IMR-90 (cell line): Measurements from ENCODE around the gene GLCCI1. TPM values are rescaled to one million over a fixed set of nuclear protein-coding genes. Genes with fewer than 3 reads are reported as not detected.

Experiments used
- ATAC-seq: fragments of 200-7000 bp; cut with Tn5 transposase; 2 replicates; pipeline ENCODE4 v1.9.1; 2020; ENCODE audit warnings: low read depth, mild to moderate bottlenecking, moderate library complexity
- BruUV-seq: library from RNA; stranded (reverse); fragments of 400-500 nt; replicated peaks from 2 replicates; lab custom pipeline; 2021; lab: Mats Ljungman, UMichigan
- CTCF ChIA-PET: fragments of 300-600 bp; formaldehyde crosslinking; extraction: SDS; loops from one replicate; lab custom pipeline; 2021; ENCODE audit warnings: antibody characterized with exemption; lab: Yijun Ruan, JAX
- POLR2A ChIA-PET: fragments of 300-600 bp; sonication (Branson Sonifier 250); formaldehyde crosslinking; loops from one replicate; lab custom pipeline; 2022; ENCODE audit warnings: antibody characterized with exemption; ENCODE audit not compliant: unreplicated experiment; lab: Charles Lee
- DNase-seq: peaks from one replicate; pipeline ENCODE4 v3.0.0; 2013
- H2AFZ ChIP-seq: replicated peaks from 2 replicates; pipeline ENCODE3; 2013; ENCODE audit warnings: low read length, mild to moderate bottlenecking; ENCODE audit not compliant: poor library complexity
- H2AK5ac ChIP-seq: 2 replicates; pipeline ENCODE4 v1.6.1; 2013; ENCODE audit warnings: low read depth, low read length, inconsistent platforms
- H2AK9ac ChIP-seq: replicated peaks from 2 replicates; pipeline ENCODE3; 2013; ENCODE audit warnings: mild to moderate bottlenecking, low read depth, low read length, moderate library complexity; ENCODE audit not compliant: poor library complexity
- H2BK120ac ChIP-seq: 2 replicates; pipeline ENCODE4 v1.6.1; 2013; ENCODE audit warnings: low read depth, low read length, inconsistent platforms
- H2BK15ac ChIP-seq: 3 replicates; pipeline ENCODE4 v1.6.1; 2013; ENCODE audit warnings: low read depth, low read length, inconsistent platforms
- H2BK20ac ChIP-seq: 2 replicates; pipeline ENCODE4 v1.6.1; 2013; ENCODE audit warnings: low read depth, mild to moderate bottlenecking, inconsistent platforms, low read length, moderate library complexity
- H2BK5ac ChIP-seq: 2 replicates; pipeline ENCODE4 v1.6.1; 2013; ENCODE audit warnings: mild to moderate bottlenecking, low read depth, low read length, inconsistent platforms; ENCODE audit not compliant: poor library complexity, severe bottlenecking
- H3K14ac ChIP-seq: replicated peaks from 2 replicates; pipeline ENCODE4 v1.6.1; 2013; ENCODE audit warnings: low read depth, low read length, inconsistent platforms
- H3K18ac ChIP-seq: 2 replicates; pipeline ENCODE4 v1.6.1; 2013; ENCODE audit warnings: low read depth, low read length, control low read depth
- H3K23ac ChIP-seq: 2 replicates; pipeline ENCODE4 v1.6.1; 2013; ENCODE audit warnings: low read depth, low read length, inconsistent platforms
- H3K27ac ChIP-seq: 2 replicates; pipeline ENCODE4 v1.5.1; 2013; ENCODE audit warnings: mild to moderate bottlenecking, control low read depth, low read length; ENCODE audit not compliant: insufficient read depth
- H3K27me3 ChIP-seq: 2 replicates; pipeline ENCODE4 v1.6.1; 2013; ENCODE audit warnings: low read length; ENCODE audit not compliant: control insufficient read depth, insufficient read depth
- H3K36me3 ChIP-seq: 2 replicates; pipeline ENCODE4 v1.6.1; 2013; ENCODE audit warnings: low read length, mixed read lengths; ENCODE audit not compliant: control insufficient read depth, insufficient read depth
- H3K4ac ChIP-seq: 2 replicates; pipeline ENCODE4 v1.6.1; 2013; ENCODE audit warnings: low read depth, low read length, inconsistent platforms
- H3K4me1 ChIP-seq: 2 replicates; pipeline ENCODE4 v1.6.1; 2013; ENCODE audit warnings: low read length, mixed read lengths; ENCODE audit not compliant: control insufficient read depth, insufficient read depth
- H3K4me2 ChIP-seq: 2 replicates; pipeline ENCODE4 v1.6.1; 2013; ENCODE audit warnings: low read depth, mild to moderate bottlenecking, control low read depth, low read length, moderate library complexity
- H3K4me3 ChIP-seq: 2 replicates; pipeline ENCODE4 v1.5.1; 2013; ENCODE audit warnings: low read depth, mild to moderate bottlenecking, control low read depth, low read length, moderate library complexity; ENCODE audit not compliant: insufficient read depth
- H3K56ac ChIP-seq: 2 replicates; pipeline ENCODE4 v1.6.1; 2013; ENCODE audit warnings: low read length, inconsistent platforms; ENCODE audit not compliant: insufficient read depth; ENCODE audit errors: extremely low read depth
- H3K79me1 ChIP-seq, 2 experiments: 2 replicates each; pipeline ENCODE4 v1.6.1; 2013; ENCODE audit warnings: low read length in 2 of 2, inconsistent platforms in 1 of 2, low read depth in 1 of 2
- H3K9ac ChIP-seq: 2 replicates; pipeline ENCODE4 v1.6.1; 2013; ENCODE audit warnings: low read depth, low read length, control low read depth
- H3K9me1 ChIP-seq: 2 replicates; pipeline ENCODE4 v1.6.1; 2013; ENCODE audit warnings: low read length, inconsistent platforms; ENCODE audit not compliant: insufficient read depth
- H3K9me3 ChIP-seq: 2 replicates; pipeline ENCODE4 v1.6.1; 2013; ENCODE audit warnings: low read length; ENCODE audit not compliant: control insufficient read depth, insufficient read depth
- H4K20me1 ChIP-seq: 2 replicates; pipeline ENCODE4 v1.6.1; 2013; ENCODE audit warnings: low read length, inconsistent platforms; ENCODE audit not compliant: insufficient read depth
- H4K5ac ChIP-seq: 2 replicates; pipeline ENCODE4 v1.6.1; 2013; ENCODE audit warnings: mild to moderate bottlenecking, low read depth, low read length, control low read depth
- H4K8ac ChIP-seq, 2 experiments: 2 replicates each; pipeline ENCODE4 v1.6.1; 2013; ENCODE audit warnings: low read depth in 2 of 2, low read length in 2 of 2, control low read depth in 1 of 2, inconsistent platforms in 1 of 2
- H4K91ac ChIP-seq: 2 replicates; pipeline ENCODE4 v1.6.1; 2013; ENCODE audit warnings: low read depth, low read length, inconsistent platforms; ENCODE audit not compliant: insufficient read depth
- CEBPB ChIP-seq: IDR thresholded peaks from 2 replicates; pipeline ENCODE4 v1.6.1; 2012; ENCODE audit warnings: low read depth, low read length, improper control_type of control experiment
- CHD1 ChIP-seq: IDR thresholded peaks from 2 replicates; pipeline ENCODE4 v1.6.1; 2012; ENCODE audit warnings: low read depth, low read length, improper control_type of control experiment
- POLR2A ChIP-seq: IDR thresholded peaks from 2 replicates; pipeline ENCODE4 v1.6.1; 2012; ENCODE audit warnings: mild to moderate bottlenecking, low read depth, low read length
- RAD21 ChIP-seq: IDR thresholded peaks from 2 replicates; pipeline ENCODE4 v1.6.1; 2012; ENCODE audit warnings: low read length, improper control_type of control experiment
- WGBS, 2 experiments: methylation state at CpG; one replicate each; pipeline versions ENCODE4 v1.1.5 to v1.1.7; 2013; ENCODE audit warnings: missing lambda C conversion rate in 2 of 2; ENCODE audit not compliant: insufficient read length in 1 of 2; ENCODE audit errors: extremely low coverage in 2 of 2; 5-methylcytosine and 5-hydroxymethylcytosine counted together
- dilution Hi-C: fragments of 300-500 bp; cut with HindIII; formaldehyde crosslinking; loops from one replicate; pipeline ENCODE4 v1.14.3; 2018; ENCODE audit warnings: low sequenced_read_pairs; ENCODE audit not compliant: unreplicated experiment
- in situ Hi-C: fragments of 300-500 bp; cut with MboI; formaldehyde crosslinking; loops from 3 replicates; pipeline ENCODE4 v1.14.3; 2019; ENCODE audit warnings: low sequenced_read_pairs, inconsistent platforms, mixed read lengths
- intact Hi-C: fragments of 100-400 bp; cut with micrococcal nuclease; formaldehyde crosslinking; loops from 2 replicates; pipeline ENCODE4 v1.10.0; 2022
- polyA plus RNA-seq, 3 experiments: library from polyadenylated mRNA; depleted of rRNA; stranded (reverse); fragments of >200 nt; gene quantifications; 2 replicates each; pipeline ENCODE4 v1.2.3, GENCODE V29; 2012; ENCODE audit warnings: low replicate concordance in 1 of 3
- total RNA-seq: library from RNA; depleted of rRNA; stranded (reverse); fragments of >200 nt; gene quantifications from 2 replicates; pipeline ENCODE4 v1.2.3, GENCODE V29; 2012
- TF ChIP-seq, protein P1 (sequence below): fragments of 150-350 bp; IDR thresholded peaks from 2 replicates; pipeline ENCODE4 v1.6.1; 2016; ENCODE audit warnings: low read depth, mild to moderate bottlenecking, low read length, moderate library complexity, borderline replicate concordance

The GLCCI1 gene
- total and polyA plus RNA-seq, 2 of the 4 experiments (the other 2 are of a cell fraction), result 4.1 to 6.2 TPM

DNA sequence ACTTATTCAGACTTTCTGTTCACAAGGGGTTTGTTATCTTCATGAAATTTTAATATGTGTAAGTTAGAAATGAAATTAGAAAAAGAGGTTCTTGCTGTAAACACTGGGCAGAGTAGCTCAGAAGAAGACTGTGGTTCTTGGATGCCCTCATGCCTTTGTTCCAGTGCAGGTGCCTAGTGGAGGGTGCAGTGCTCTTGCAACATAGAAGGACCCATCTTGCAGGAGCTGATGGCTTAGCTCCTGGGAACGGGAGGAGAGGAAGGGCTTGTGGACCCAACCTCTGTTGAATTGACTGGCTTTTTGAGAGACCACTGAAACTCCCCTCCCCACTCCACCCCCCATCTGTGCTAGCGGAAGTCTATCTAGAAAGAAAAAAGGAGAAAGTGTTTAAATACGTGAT lies 116.8 kb downstream of the GLCCI1 start:
- DNase-seq (no peak), ATAC-seq (no peak)
- H3K9ac ChIP-seq, result no peak overlapping the region
- no peak overlapping the region for H2BK5ac ChIP-seq
- H2BK15ac ChIP-seq, result no peak overlapping the region
- no peaks in the 10 kb centered on the region for H3K9me1 ChIP-seq
- intact Hi-C loops, result no loop called here
- no peak overlapping the region for H3K27ac ChIP-seq
- in situ Hi-C loops, result no loop called here
- TF ChIP-seq CEBPB (no peak), POLR2A (no peak), CHD1 (no peak), RAD21 (no peak)
- TF ChIP-seq, protein P1, sequence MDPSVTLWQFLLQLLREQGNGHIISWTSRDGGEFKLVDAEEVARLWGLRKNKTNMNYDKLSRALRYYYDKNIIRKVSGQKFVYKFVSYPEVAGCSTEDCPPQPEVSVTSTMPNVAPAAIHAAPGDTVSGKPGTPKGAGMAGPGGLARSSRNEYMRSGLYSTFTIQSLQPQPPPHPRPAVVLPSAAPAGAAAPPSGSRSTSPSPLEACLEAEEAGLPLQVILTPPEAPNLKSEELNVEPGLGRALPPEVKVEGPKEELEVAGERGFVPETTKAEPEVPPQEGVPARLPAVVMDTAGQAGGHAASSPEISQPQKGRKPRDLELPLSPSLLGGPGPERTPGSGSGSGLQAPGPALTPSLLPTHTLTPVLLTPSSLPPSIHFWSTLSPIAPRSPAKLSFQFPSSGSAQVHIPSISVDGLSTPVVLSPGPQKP, result no peak
- dilution Hi-C loops, result no loop called here
- no peak overlapping the region for H3K4me3 ChIP-seq
- H3K4ac ChIP-seq, result no peak overlapping the region
- no peaks in the 10 kb centered on the region for H3K79me1 ChIP-seq
- no peaks in the 10 kb centered on the region for H3K9me3 ChIP-seq
- no peak overlapping the region for H3K23ac ChIP-seq
- no peak overlapping the region for H3K18ac ChIP-seq
- no peaks in the 10 kb centered on the region for H3K27me3 ChIP-seq
- no peaks in the 10 kb centered on the region for H3K4me1 ChIP-seq
- H2AFZ ChIP-seq, result no peak overlapping the region
- H4K91ac ChIP-seq, result no peak overlapping the region
- POLR2A ChIA-PET, result interaction anchor here (0.5 kb wide), 1 partner anchor 68 kb away, joined by 4 read pairs; no protein-coding TSS in a partner anchor
- peaks cover 6% of the 10 kb centered on the region; the same call in 1 of the 2 replicates for H3K36me3 ChIP-seq
- H2BK20ac ChIP-seq, result no peak overlapping the region
- no peak overlapping the region for H3K56ac ChIP-seq
- no peak overlapping the region for H4K5ac ChIP-seq
- CTCF ChIA-PET, result interaction anchor here (0.7 to 0.8 kb wide), 2 partner anchors 120 to 417 kb away, joined by 3 read pairs; no protein-coding TSS in a partner anchor
- no peak overlapping the region for H2BK120ac ChIP-seq
- H3K14ac ChIP-seq, result no peak overlapping the region
- no peak overlapping the region for H4K8ac ChIP-seq
- H2AK5ac ChIP-seq, result no peak overlapping the region
- no peak overlapping the region for H3K4me2 ChIP-seq
- no CpG with 5 or more reads among the region's 3 CpGs for WGBS, 2 experiments
- H2AK9ac ChIP-seq, result no peak overlapping the region
- BruUV-seq, result no TSS peak
- no peaks in the 10 kb centered on the region for H4K20me1 ChIP-seq
